Measurements from ENCODE around the gene LPAR3.

- TF ChIP-seq CTCF (conservative IDR thresholded peaks at IDR 0.05 in 1 of 2, IDR thresholded peaks at IDR 0.05 in 1 of 2; ENCODE audit: extremely low read depth in 1 of 2, insufficient read depth in 1 of 2, low read depth in 1 of 2, low read length in 2 of 2) (no peak), EZH2 (IDR thresholded peaks at IDR 0.05; ENCODE audit: borderline replicate concordance, low read length) (no peak)
Observed at GRCh38 chr1:84827555-84827954, 65.5 kb downstream of the LPAR3 start.

Data from mammary epithelial cell (primary cell).